ENCODE data around the gene ADAMTS2.

- TF ChIP-seq CTCF (IDR thresholded peaks at IDR 0.05) (no peak), POLR2A (IDR thresholded peaks at IDR 0.05) (no peak)
Observed at GRCh38 chr5:179272326-179273072, 72.8 kb downstream of the ADAMTS2 start.
